Measurements from ENCODE around the gene SIGLEC8.
"Not testable (repeated sequence)": the region's sequence is repeated elsewhere in the genome, so short reads cannot be mapped to it uniquely, and the experiment has no call there.

The SIGLEC8 gene

GRCh38 chr19:51466723-51467122 is 8.5 kb upstream of the SIGLEC8 start:
- Histone ChIP-seq H3K9me3 (ENCODE audit: severe bottlenecking) (no peaks in the 10 kb centered on the region), H3K27ac (ENCODE audit: poor library complexity, severe bottlenecking) (no peak overlapping the region), H3K4me3 (ENCODE audit: severe bottlenecking) (no peak overlapping the region), H3K4me1 (ENCODE audit: insufficient read depth, poor library complexity, severe bottlenecking) (no peaks in the 10 kb centered on the region), H3K36me3 (ENCODE audit: low read depth) (no peaks in the 10 kb centered on the region), H3K27me3 (ENCODE audit: insufficient read depth, poor library complexity, severe bottlenecking) (peaks cover 23% of the 10 kb centered on the region)
- no peak for TF ChIP-seq CTCF (IDR thresholded peaks at IDR 0.05; ENCODE audit: poor library complexity, severe bottlenecking)
- ATAC-seq (ENCODE audit: low read depth) (no peak), DNase-seq (ENCODE audit: low spot score) (no peak)

- H3K4me1 ChIP-seq (ENCODE audit: insufficient read depth, poor library complexity, severe bottlenecking); DNase-seq (ENCODE audit: low spot score); H3K9me3 ChIP-seq (ENCODE audit: severe bottlenecking); ATAC-seq (ENCODE audit: low read depth); H3K36me3 ChIP-seq (ENCODE audit: low read depth); H3K4me3 ChIP-seq (ENCODE audit: severe bottlenecking); H3K27ac ChIP-seq (ENCODE audit: poor library complexity, severe bottlenecking): not testable (repeated sequence)
- H3K27me3 ChIP-seq (ENCODE audit: insufficient read depth, poor library complexity, severe bottlenecking), result peaks cover 23% of the 10 kb centered on the region
Observed at GRCh38 chr19:51463976-51464581, 5.8 kb upstream of the SIGLEC8 start.

GRCh38 chr19:51462681-51463080 is 4.4 kb upstream of the SIGLEC8 start:
- no peak overlapping the region for H3K27ac ChIP-seq (ENCODE audit: poor library complexity, severe bottlenecking)
- no peaks in the 10 kb centered on the region for H3K9me3 ChIP-seq (ENCODE audit: severe bottlenecking)
- no peaks in the 10 kb centered on the region for H3K4me1 ChIP-seq (ENCODE audit: insufficient read depth, poor library complexity, severe bottlenecking)
- H3K27me3 ChIP-seq (ENCODE audit: insufficient read depth, poor library complexity, severe bottlenecking), result peaks cover 22% of the 10 kb centered on the region
- H3K36me3 ChIP-seq (ENCODE audit: low read depth), result no peaks in the 10 kb centered on the region
- DNase-seq (ENCODE audit: low spot score) (no peak), ATAC-seq (ENCODE audit: low read depth) (no peak)
- TF ChIP-seq CTCF (IDR thresholded peaks at IDR 0.05; ENCODE audit: poor library complexity, severe bottlenecking), result no peak
- no peak overlapping the region for H3K4me3 ChIP-seq (ENCODE audit: severe bottlenecking)

GRCh38 chr19:51462276-51462675 is 4.0 kb upstream of the SIGLEC8 start:
- H3K27ac ChIP-seq (ENCODE audit: poor library complexity, severe bottlenecking), result no peak overlapping the region
- H3K9me3 ChIP-seq (ENCODE audit: severe bottlenecking), result no peaks in the 10 kb centered on the region
- H3K27me3 ChIP-seq (ENCODE audit: insufficient read depth, poor library complexity, severe bottlenecking), result peaks cover 20% of the 10 kb centered on the region
- no peak for ATAC-seq (ENCODE audit: low read depth)
- H3K4me1 ChIP-seq (ENCODE audit: insufficient read depth, poor library complexity, severe bottlenecking), result no peaks in the 10 kb centered on the region
- H3K36me3 ChIP-seq (ENCODE audit: low read depth), result no peaks in the 10 kb centered on the region
- DNase-seq (ENCODE audit: low spot score), result no peak
- H3K4me3 ChIP-seq (ENCODE audit: severe bottlenecking), result no peak overlapping the region
- TF ChIP-seq CTCF (IDR thresholded peaks at IDR 0.05; ENCODE audit: poor library complexity, severe bottlenecking), result no peak

- Histone ChIP-seq H3K27me3 (ENCODE audit: insufficient read depth, poor library complexity, severe bottlenecking) (peaks cover 18% of the 10 kb centered on the region), H3K9me3 (ENCODE audit: severe bottlenecking) (no peaks in the 10 kb centered on the region), H3K4me3 (ENCODE audit: severe bottlenecking) (no peak overlapping the region), H3K4me1 (ENCODE audit: insufficient read depth, poor library complexity, severe bottlenecking) (no peaks in the 10 kb centered on the region), H3K27ac (ENCODE audit: poor library complexity, severe bottlenecking) (no peak overlapping the region), H3K36me3 (ENCODE audit: low read depth) (no peaks in the 10 kb centered on the region)
- TF ChIP-seq CTCF (IDR thresholded peaks at IDR 0.05; ENCODE audit: poor library complexity, severe bottlenecking), result no peak
- ATAC-seq (ENCODE audit: low read depth) (no peak), DNase-seq (ENCODE audit: low spot score) (no peak)
Observed at GRCh38 chr19:51461723-51462161, 3.5 kb upstream of the SIGLEC8 start.
